ENCODE data around the gene GANAB. TPM values are rescaled to one million over a fixed set of nuclear protein-coding genes. Genes with fewer than 3 reads are reported as not detected.

GANAB gene
- total RNA-seq, 4 donors from 2014 or later = 41.3 to 65.1 (median 59.5) TPM

DNA sequence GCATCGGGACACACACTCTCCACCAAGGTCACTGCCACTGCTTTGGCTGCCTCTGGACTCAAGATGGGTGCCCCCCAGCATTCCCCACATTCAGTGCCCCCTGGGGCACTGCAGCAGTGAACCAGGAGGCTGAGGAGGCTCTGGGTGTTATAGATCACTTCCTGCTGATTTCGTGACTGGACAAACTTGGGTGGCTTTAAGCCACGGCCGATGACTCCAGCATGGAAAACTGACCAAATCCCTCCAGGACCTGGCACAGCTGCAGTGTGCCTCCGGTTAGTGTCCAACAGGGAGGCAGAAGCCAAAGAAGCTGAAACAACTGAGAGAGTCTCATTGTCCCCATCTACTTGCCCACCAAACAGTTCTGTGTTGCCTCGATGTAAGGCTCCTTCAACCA is 1.2 kb upstream of the GANAB start:
- intact Hi-C loops (cut with DNase I; ENCODE audit: low total_unique reads) = loop anchor here (2.0 to 10.0 kb wide), 2 partner anchors 17 to 137 kb away; partner anchors contain the start of genes C11orf98, CSKMT and TMEM179B
- in situ Hi-C loops (cut with MboI; ENCODE audit: low sequenced_read_pairs in 4 of 4) = no loop called here

DNA sequence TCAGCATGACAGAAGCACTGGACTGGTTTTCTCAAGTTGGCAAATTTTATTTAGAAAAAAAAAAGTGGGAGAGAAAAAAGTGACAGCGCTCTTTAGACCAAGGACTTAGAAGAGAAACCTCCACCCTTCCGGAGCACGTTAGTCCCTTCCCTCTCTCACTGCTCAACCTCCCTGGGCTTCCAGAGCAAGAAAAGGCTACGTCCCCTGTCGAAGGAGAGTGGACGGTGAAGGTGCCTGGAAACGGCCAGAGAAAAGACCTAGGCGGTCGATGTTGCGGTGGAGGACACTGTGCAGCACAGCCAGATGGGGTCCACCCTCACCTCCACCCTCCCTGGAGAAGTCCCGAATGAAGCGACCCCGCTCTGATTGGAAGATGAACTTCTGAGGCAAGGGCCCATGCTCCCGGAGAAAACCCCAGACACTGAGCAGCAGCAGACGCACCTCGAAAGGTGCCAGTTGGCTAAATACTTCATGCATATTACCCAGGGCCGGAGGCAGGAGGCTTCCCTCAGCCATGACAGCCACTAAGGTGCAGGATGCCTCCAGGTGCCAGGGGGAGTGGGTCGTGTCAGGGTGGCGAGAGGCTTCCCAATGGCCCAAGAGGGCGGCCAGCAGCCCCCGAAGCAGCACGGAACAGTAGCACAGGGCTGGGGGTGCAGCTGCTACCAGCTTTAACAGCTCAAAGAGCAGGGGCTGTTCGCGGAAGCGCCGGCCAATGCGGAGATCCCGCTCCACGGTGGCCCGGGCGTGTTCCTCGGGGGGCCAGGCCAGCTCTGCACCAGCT is 604 bp upstream of the GANAB start:
- Histone ChIP-seq H3K4me3 (peak overlapping the region; percentile 28 to 100 (median 95)), H3K4me1 (peaks cover 36 to 37% of the 10 kb centered on the region in 2 donors), H3K27ac (peak overlapping the region; percentile 46 to 99 (median 84)), H3K9me3 (no peaks in the 10 kb centered on the region), H3K27me3 (no peaks in the 10 kb centered on the region), H3K36me3 (peaks cover 0 to 45% of the 10 kb centered on the region in 2 donors)
- in situ Hi-C loops (cut with MboI; ENCODE audit: low sequenced_read_pairs in 4 of 4) = no loop called here
- ATAC-seq (peak in 1 of 2 donors; percentile 23), DNase-seq (no peak)
- TF ChIP-seq POLR2A (IDR thresholded peaks at IDR 0.05) = no peak
- TF ChIP-seq, protein P1, sequence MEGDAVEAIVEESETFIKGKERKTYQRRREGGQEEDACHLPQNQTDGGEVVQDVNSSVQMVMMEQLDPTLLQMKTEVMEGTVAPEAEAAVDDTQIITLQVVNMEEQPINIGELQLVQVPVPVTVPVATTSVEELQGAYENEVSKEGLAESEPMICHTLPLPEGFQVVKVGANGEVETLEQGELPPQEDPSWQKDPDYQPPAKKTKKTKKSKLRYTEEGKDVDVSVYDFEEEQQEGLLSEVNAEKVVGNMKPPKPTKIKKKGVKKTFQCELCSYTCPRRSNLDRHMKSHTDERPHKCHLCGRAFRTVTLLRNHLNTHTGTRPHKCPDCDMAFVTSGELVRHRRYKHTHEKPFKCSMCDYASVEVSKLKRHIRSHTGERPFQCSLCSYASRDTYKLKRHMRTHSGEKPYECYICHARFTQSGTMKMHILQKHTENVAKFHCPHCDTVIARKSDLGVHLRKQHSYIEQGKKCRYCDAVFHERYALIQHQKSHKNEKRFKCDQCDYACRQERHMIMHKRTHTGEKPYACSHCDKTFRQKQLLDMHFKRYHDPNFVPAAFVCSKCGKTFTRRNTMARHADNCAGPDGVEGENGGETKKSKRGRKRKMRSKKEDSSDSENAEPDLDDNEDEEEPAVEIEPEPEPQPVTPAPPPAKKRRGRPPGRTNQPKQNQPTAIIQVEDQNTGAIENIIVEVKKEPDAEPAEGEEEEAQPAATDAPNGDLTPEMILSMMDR (IDR thresholded peaks at IDR 0.05 in 4 of 5, conservative IDR thresholded peaks at IDR 0.05 in 1 of 5) = no peak
- intact Hi-C loops (cut with DNase I; ENCODE audit: low total_unique reads) = loop anchor here (1.0 to 10.0 kb wide), 3 partner anchors 18 to 138 kb away; partner anchors contain the start of genes C11orf98, CSKMT and TMEM179B

More for the DNA sequence above, 1.2 kb upstream of the GANAB start:
- no peak for ATAC-seq
- Histone ChIP-seq H3K4me1 (peaks cover 41 to 43% of the 10 kb centered on the region in 2 donors), H3K36me3 (peaks cover 0 to 43% of the 10 kb centered on the region in 2 donors), H3K4me3 (no peak overlapping the region), H3K9me3 (no peaks in the 10 kb centered on the region), H3K27me3 (no peaks in the 10 kb centered on the region), H3K27ac (no peak overlapping the region)
- TF ChIP-seq, protein P1 (IDR thresholded peaks at IDR 0.05 in 4 of 5, conservative IDR thresholded peaks at IDR 0.05 in 1 of 5) = no peak
- no peak for TF ChIP-seq POLR2A (IDR thresholded peaks at IDR 0.05)
- DNase-seq = no peak

DNA sequence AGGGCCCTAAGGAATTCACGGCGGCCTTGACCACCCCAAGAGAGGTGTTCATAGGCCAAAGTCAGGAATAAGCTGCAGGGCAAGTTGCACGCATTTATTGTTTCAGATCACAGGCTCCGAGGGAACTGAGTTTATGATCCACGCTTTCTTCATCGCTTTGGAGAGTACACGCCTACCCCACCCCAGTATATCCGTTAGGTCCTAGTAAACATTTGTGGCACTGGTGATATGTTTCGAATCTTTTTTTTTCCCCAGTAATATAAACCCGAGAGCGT is 805 bp downstream of the GANAB start:
- Histone ChIP-seq H3K27ac (peak overlapping the region; percentile 96 to 99 (median 96)), H3K4me1 (peaks cover 29 to 30% of the 10 kb centered on the region in 2 donors), H3K4me3 (peak overlapping the region; percentile 91 to 100 (median 96)), H3K36me3 (peaks cover 0 to 45% of the 10 kb centered on the region in 2 donors), H3K9me3 (no peaks in the 10 kb centered on the region), H3K27me3 (no peaks in the 10 kb centered on the region)
- intact Hi-C loops (cut with DNase I; ENCODE audit: low total_unique reads) = loop anchor here (10.0 kb wide), 1 partner anchor 139 kb away; the partner anchor contains the start of gene TMEM179B
- in situ Hi-C loops (cut with MboI; ENCODE audit: low sequenced_read_pairs in 4 of 4) = no loop called here
- TF ChIP-seq, protein P1 (IDR thresholded peaks at IDR 0.05 in 4 of 5, conservative IDR thresholded peaks at IDR 0.05 in 1 of 5) = no peak
- TF ChIP-seq POLR2A (IDR thresholded peaks at IDR 0.05) = no peak
- ATAC-seq = peak in 1 of 2 donors; percentile 1
- DNase-seq = no peak

DNA sequence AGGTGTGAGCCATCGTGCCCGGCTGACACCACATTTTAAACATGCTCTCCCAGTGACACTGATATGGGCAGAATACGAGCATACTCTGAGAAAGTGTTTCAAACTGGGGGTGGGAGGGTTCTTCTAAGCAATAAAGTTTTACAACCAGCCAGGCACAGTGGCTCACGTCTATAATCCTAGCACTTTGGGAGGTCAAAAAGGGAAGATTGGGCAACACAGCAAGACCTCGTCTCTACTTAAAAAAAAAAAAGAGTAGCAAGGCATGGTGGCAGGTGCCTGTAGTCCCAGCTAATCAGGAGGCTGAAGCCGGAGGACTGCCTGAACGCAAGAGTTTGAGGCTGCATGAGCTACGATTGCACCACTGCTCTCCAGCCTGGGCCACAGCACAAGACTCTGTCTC is 2.2 kb downstream of the GANAB start:
- Histone ChIP-seq H3K36me3 (peaks cover 0 to 40% of the 10 kb centered on the region in 2 donors), H3K4me3 (no peak overlapping the region), H3K27ac (peak overlapping the region in 2 of 4 donors; percentile 97 to 99), H3K9me3 (no peaks in the 10 kb centered on the region), H3K4me1 (peaks cover 29 to 30% of the 10 kb centered on the region in 2 donors), H3K27me3 (no peaks in the 10 kb centered on the region)
- no peak for ATAC-seq
- in situ Hi-C loops (cut with MboI; ENCODE audit: low sequenced_read_pairs in 4 of 4) (no loop called here), intact Hi-C loops (cut with DNase I; ENCODE audit: low total_unique reads) (loop anchor here (10.0 kb wide), 1 partner anchor 141 kb away; the partner anchor contains the start of gene TMEM179B)
- TF ChIP-seq, protein P1 (IDR thresholded peaks at IDR 0.05 in 4 of 5, conservative IDR thresholded peaks at IDR 0.05 in 1 of 5) = no peak
- no peak for TF ChIP-seq POLR2A (IDR thresholded peaks at IDR 0.05)
- DNase-seq = no peak
